CD4-positive, alpha-beta T cell treated with Interleukin-4 for 4 hours (primary cell): Measurements from ENCODE around the gene SOS1.
"Not testable (repeated sequence)": the region's sequence is repeated elsewhere in the genome, so short reads cannot be mapped to it uniquely, and the experiment has no call there.

Experiments
- DNase-seq: peaks from one replicate; pipeline ENCODE4 v3.0.0-alpha.2; 2020

SOS1 gene

DNA sequence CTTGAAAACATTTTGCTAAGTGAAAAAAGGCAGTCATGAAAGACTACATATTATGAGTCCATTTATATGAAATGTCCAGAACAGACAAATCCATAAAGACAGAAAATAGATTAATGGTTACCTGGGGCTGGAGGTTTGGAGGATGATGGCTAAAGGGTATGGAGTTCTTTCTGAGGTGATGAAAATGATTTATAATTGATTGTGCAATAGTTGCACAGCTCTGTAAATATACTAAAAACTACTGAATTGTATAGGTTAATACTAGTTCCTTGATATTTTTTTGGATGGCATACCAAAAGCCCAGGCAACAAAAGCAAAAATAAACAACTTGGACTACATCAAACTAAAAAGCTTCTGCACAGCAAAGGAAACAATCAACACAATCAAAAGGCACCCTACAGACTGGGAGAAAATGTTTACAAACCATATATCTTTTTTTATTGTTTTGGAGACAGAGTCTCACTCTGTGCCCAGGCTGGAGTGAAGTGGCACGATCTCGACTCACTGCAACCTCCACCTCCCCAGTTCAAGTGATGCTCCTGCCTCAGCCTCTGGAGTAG is 21.5 kb downstream of the SOS1 start:
- no peak for DNase-seq

GRCh38 chr2:39095624-39096023 is 25.2 kb downstream of the SOS1 start:
- DNase-seq = no peak

DNA sequence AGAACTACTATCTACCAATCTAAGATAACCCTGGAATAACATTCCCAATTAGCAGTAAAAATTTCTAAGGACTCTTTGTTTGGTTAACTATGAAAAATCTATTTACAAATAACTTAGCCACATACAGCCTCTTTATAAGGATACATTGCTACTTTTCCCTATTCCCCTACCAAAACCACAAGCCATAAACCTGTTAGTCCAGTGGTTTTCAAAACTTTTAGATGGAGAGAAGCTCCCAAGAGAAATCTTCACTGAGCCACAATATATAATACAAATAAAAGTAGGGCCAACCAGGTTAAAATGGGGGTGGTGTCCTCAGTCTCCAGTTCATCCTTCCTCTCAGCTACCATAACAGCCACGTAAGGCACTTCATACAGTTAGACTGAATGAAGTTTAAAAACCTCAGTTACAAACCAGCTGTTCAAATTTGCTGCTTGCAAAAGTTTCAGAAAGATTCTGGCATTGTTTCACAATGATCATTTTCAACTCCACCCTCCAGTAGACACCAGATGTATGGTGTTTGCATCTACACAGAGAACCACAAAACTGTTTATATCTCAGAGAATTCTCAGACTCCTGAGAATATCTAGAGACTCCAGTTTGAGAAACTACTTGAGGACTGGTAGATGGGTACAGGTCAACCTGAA is 26.0 kb downstream of the SOS1 start:
- DNase-seq = no peak

- DNase-seq = no peak
These were observed 27.5 kb downstream of the SOS1 start for GRCh38 chr2:39093218-39093898.

DNA sequence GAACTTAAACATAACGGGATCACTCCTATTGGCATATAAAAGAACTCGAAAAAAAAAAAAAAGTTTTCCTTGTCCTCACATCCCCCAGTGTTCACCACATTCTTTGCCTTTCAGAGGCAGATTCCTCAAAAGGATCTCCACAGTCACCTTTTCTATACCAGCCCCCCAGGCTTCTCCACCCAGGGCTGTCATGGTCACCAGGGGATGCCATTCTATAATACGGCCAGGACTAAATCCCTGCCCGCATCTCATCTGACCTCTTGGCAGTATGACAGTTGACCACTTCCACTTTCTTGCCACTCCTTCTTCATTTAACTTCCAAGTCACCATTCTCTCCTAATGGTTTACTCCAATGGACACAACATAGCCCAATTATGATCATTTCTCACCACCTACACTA is 29.3 kb downstream of the SOS1 start:
- DNase-seq = no peak

DNA sequence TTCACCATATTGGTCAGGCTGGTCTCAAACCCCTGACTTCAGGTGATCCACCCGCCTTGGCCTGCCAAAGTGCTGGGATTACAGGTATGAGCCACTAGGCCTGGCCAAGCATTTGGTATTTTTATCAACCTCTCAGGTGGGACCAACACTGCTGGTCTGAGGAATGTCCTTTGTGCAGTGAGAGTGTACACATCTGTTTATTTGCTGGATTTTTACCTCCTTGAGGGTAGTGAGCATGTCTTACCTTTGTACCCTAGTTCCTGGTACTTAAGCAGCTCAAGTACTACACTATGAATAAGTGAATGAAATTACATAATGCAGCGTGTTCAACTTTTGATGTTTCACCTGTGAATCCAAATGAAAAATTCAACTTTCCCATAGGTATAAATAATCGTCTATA is 29.8 kb downstream of the SOS1 start:
- no peak for DNase-seq

- DNase-seq = no peak
These were observed 40.7 kb downstream of the SOS1 start for GRCh38 chr2:39080152-39080551.

DNA sequence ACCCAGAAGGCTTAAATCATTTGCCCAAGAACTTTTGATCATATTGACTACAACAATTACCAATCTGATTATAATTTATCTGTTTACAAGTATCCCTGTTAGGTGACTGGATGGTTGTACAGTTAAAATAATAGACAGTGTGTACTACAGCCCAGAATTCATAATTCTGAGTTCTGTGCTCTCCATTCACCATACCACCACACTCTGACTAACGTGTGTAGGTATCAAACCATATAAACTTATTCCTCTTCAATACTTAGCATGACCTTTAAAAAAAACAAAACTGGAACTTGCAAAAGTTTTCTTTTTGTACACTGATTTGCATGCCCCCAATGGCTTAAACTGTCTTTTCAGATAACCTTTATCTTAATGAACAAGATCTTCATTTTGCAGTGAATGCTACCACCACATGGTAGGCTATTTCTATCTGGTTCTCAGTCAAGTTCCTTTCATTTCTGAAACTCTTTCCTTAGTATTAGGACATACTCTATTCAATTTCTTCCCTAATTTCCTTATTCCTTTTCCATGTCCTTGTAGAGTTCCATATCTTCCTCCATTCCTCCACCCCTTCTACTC is 50.9 kb downstream of the SOS1 start:
- DNase-seq = no peak

DNA sequence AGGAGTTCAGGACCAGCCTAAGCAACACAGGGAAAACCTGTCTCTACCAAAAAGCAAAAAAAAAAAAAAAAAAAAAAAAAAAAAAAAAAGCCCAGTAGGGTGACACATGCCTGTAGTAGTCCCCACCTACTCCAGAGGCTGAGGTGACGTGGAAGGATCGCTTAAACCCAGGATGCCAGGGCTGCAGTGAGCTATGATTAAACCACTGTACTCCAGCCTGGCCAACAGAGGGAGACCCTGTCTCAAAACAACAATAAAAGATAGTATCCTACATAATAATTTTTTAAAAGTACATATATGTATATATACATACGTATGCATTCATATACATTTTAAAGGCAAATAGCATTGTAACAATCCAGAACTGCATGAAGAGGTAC is 51.7 kb downstream of the SOS1 start:
- peak; percentile 22 for DNase-seq

GRCh38 chr2:39068299-39069135 is 52.3 kb downstream of the SOS1 start:
- DNase-seq = no peak

DNA sequence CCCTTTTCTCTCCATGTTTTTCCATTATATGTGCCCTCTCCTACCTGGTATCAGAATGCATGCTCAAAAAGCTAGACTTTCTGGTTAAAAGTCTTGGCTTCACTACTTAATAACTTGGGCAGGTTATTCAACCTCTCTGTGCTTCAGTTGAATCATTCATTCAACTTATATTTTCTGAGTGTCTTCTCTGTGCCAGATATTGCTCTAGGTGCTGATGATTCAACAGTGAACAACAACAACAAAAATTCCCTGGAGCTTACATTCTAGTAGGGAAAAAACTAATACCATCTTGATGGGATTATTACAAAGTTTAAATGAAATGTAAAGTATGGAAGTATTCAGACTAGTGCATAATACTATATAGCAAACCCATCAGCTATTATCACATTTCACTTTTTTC is 55.2 kb downstream of the SOS1 start:
- no peak for DNase-seq

GRCh38 chr2:39062320-39062719 is 58.5 kb downstream of the SOS1 start:
- DNase-seq = no peak

DNA sequence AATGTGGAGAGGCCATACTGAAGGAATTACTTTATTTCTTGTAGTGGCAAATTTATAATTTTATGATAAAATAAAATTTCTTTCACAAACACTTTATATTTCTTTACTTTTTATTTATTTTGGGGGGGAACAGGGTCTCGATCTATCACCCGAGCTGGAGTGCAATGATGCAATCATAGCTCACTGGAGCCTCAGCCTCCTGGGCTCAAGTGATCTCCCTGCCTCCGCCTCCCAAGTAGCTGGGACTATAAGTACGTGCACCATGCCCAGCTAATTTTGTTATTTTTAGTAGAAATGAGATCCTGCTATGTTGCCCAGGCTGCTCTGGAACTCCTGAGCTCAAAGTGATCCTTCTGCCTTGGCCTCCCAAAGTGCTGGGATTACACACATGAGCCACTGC is 59.6 kb downstream of the SOS1 start:
- no peak for DNase-seq

DNA sequence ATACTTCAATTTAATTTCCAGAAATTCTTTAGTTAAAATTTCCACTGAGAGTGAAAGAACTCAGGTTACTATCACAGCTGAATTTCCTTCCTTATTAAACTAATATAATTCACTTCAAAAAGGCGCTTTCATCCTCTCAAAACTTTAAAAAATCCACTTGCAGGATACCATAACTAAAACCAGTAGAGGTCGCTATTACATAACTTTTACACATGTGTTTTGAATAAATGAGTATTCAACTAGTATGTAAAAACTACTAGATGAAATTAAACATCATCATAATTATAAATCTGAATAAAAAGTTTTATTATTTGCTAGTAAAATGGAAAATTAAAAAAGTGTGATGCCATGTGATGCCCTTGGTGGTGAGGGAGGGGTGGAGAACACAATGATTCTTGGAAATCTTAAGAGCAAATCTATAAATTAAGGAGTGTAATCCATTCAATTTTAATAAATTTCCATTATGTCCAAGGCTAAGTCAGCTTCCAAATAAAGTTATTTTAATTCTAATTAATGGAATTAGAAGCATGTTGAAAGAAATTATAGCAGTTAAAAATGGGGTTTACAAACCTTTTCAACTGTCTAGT is 61.4 kb downstream of the SOS1 start:
- DNase-seq = peak; percentile 73

GRCh38 chr2:39058101-39058500 is 62.8 kb downstream of the SOS1 start:
- DNase-seq = no peak

DNA sequence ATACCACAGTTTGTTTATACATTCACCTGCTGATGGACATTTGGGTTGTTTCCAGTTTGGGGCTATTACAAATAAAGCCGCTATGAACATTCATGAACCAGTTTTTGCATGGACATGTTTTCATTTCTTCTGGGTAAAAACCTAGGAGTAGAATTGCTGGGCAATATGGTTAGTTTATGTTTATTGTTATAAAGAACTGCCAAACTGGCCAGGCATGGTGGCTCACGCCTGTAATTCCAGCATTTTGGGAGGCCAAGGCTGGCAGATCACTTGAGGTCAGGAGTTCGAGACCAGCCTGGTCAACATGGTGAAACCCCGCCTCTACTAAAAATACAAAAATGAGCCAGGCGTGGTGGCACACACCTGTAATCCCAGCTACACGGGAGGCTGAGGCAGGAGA is 68.2 kb downstream of the SOS1 start:
- not testable (repeated sequence) for DNase-seq

- no peak for DNase-seq
These were observed 70.7 kb downstream of the SOS1 start for GRCh38 chr2:39050109-39050508.

DNA sequence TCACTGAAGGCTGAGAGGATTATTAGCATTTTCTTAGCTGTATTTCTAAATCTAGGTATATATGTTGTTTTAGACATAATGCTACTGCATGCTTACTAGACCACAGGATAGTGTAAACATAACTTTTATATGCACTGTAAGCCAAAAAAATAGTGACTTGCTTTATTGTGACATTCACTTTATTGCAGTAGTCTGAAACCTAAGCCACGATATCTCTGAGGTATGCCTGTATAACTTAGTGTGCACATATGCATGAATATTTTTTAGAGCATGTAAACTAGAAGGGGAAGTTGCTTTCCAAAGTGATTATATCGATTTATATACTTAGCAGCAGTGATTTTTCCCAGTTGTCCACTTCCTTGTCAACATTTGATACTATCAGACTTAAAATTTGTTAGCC is 81.8 kb downstream of the SOS1 start:
- DNase-seq = no peak

GRCh38 chr2:39033980-39034379 is 86.9 kb downstream of the SOS1 start:
- DNase-seq = no peak

DNA sequence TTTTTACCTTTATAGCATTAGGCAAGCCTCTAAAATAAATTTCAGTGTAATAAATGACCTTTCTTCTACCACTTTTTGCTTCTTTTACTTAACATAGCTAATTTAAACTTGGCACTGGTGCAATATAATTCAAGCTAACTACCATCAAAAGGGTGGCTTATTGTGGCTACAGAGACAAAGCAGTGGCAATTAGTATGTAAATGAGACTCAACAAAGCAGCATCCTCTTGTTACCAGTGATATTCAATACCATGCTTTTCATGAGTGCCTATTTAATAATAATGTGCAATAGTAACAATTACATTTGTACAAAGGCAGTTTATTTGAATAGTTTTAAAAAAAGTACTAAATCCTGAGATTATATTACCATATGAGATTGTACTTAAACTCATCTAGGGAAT is 93.4 kb downstream of the SOS1 start:
- DNase-seq = no peak

GRCh38 chr2:39024833-39025232 is 96.0 kb downstream of the SOS1 start:
- no peak for DNase-seq

- DNase-seq = no peak
These were observed 97.2 kb downstream of the SOS1 start for GRCh38 chr2:39023649-39024048.

DNA sequence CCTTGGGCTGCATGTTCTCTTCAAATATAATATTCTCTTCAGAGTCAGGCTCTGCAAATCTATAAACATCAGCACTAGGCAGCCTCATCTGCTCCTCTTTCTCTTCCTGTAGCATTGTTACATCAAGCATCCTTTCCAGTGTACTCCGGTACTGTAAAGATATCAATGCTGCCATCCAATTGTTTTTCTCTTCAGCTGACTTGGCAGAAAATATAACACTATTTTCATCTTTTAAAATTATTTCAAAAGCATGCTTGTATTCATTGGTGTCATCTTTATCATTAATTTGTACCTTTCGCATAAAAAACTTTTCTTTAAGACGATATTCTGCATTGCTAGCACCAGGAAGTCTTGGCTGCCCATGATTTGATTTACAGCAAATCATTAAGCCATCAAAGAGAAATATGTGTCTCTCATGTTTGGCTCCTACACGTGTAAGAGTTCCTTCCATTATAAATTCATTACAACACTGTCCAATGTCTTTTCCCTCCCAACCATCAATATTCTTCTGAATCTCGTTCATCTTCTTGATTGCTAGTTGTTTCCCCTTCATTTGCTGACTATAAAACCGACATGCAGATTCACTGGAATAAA is 98.1 kb downstream of the SOS1 start:
- DNase-seq = no peak
